K562 (cell line): ENCODE measurements around the gene CNTF. TPM values are rescaled to one million over a fixed set of nuclear protein-coding genes. Genes with fewer than 3 reads are reported as not detected.

Experiments
- ATAC-seq: fragments of 200-7000 bp; cut with Tn5 transposase; 3 replicates; pipeline ENCODE4 v1.9.1; 2020; ENCODE audit warnings: moderate library complexity
- BruUV-seq: library from RNA; stranded (reverse); fragments of 400-500 nt; replicated peaks from 2 replicates; lab custom pipeline; 2021; lab: Mats Ljungman, UMichigan
- CTCF ChIA-PET: fragments of 300-600 bp; formaldehyde crosslinking; extraction: SDS; loops from one replicate; lab custom pipeline; 2021; ENCODE audit warnings: low intra/inter-chr PET ratio; lab: Yijun Ruan, JAX
- POLR2A ChIA-PET: fragments of 300-600, 350-650 bp; sonication (Branson Sonifier 250); formaldehyde crosslinking; extraction: SDS; loops from one replicate; lab custom pipeline; 2021; ENCODE audit warnings: antibody characterized with exemption, inconsistent platforms; lab: Yijun Ruan, JAX
- DNase-seq, 4 experiments: peaks; one replicate each; pipeline versions ENCODE4 v3.0.0 to v3.0.0-alpha.2; 2011 to 2018; ENCODE audit warnings: low spot score in 3 of 4, mixed read lengths in 3 of 4; ENCODE audit errors: extremely low read depth in 1 of 4
- FAIRE-seq: peaks from 2 replicates; lab custom pipeline; 2011; peaks lifted over from hg19 to GRCh38; lab: Jason Lieb, UNC
- H2AFZ ChIP-seq: 2 replicates; pipeline ENCODE4 v1.6.0; 2011; ENCODE audit warnings: low read depth, low read length, control low read depth, inconsistent platforms
- H3K27ac ChIP-seq: fragments of 200-600 bp; 3 replicates; pipeline ENCODE4 v1.8.0; 2011; ENCODE audit warnings: low read depth, mild to moderate bottlenecking, control low read depth, inconsistent platforms, low read length, moderate library complexity, mixed read lengths; ENCODE audit errors: extremely low read depth
- H3K27me3 ChIP-seq, 2 experiments: fragments of 300-600 bp in 1 of 2; 2 replicates in 1 of 2; 3 replicates in 1 of 2; pipeline versions ENCODE4 v1.6.0 to v1.8.0; 2011; ENCODE audit warnings: inconsistent platforms in 2 of 2, low read length in 2 of 2, mild to moderate bottlenecking in 1 of 2, mixed read lengths in 1 of 2, moderate library complexity in 1 of 2; ENCODE audit not compliant: control insufficient read depth in 2 of 2, insufficient read depth in 2 of 2
- H3K36me3 ChIP-seq: fragments of 300-600 bp; 3 replicates; pipeline ENCODE4 v1.8.0; 2011; ENCODE audit warnings: mild to moderate bottlenecking, low read length, inconsistent platforms; ENCODE audit not compliant: control insufficient read depth, insufficient read depth
- H3K4me1 ChIP-seq, 2 experiments: fragments of 200-600 bp in 1 of 2; replicated peaks in 1 of 2; 2 replicates in 1 of 2; 3 replicates in 1 of 2; pipeline versions ENCODE4 v1.5.1 to v1.8.0; 2011; ENCODE audit warnings: inconsistent platforms in 2 of 2, low read length in 2 of 2, mild to moderate bottlenecking in 1 of 2, mixed read lengths in 1 of 2, moderate library complexity in 1 of 2; ENCODE audit not compliant: control insufficient read depth in 2 of 2, insufficient read depth in 2 of 2
- H3K4me2 ChIP-seq: 2 replicates; pipeline ENCODE4 v1.6.1; 2011; ENCODE audit warnings: low read length, control low read depth, inconsistent platforms, mixed read lengths; ENCODE audit not compliant: insufficient read depth
- H3K4me3 ChIP-seq: fragments of 200-600 bp; sonication (generic), shearing (Covaris generic); 2 replicates; pipeline ENCODE4 v1.5.1; 2016; ENCODE audit warnings: control low read depth, inconsistent platforms
- H3K79me2 ChIP-seq: fragments of 200-600 bp; 3 replicates; pipeline ENCODE4 v1.8.0; 2011; ENCODE audit warnings: low read length, inconsistent platforms; ENCODE audit not compliant: control insufficient read depth, insufficient read depth
- H3K9ac ChIP-seq, 2 experiments: 2 replicates each; pipeline versions ENCODE4 v1.6.0 to v1.6.1; 2011; ENCODE audit warnings: low read depth in 2 of 2, low read length in 2 of 2, control low read depth in 1 of 2, inconsistent platforms in 1 of 2, mild to moderate bottlenecking in 1 of 2, mixed read lengths in 1 of 2; ENCODE audit not compliant: insufficient read depth in 1 of 2
- H3K9me1 ChIP-seq: one replicate; pipeline ENCODE4 v1.6.0; 2011; ENCODE audit warnings: inconsistent platforms, mild to moderate bottlenecking, low read length, moderate library complexity; ENCODE audit not compliant: control insufficient read depth, insufficient read depth
- H3K9me3 ChIP-seq: replicated peaks from 2 replicates; pipeline ENCODE4 v1.5.1; 2011; ENCODE audit warnings: low read depth, low read length, inconsistent platforms; ENCODE audit not compliant: control insufficient read depth, insufficient read depth
- H4K20me1 ChIP-seq: replicated peaks from 2 replicates; pipeline ENCODE4 v1.6.1; 2011; ENCODE audit warnings: low read length, inconsistent platforms, mixed read lengths; ENCODE audit not compliant: control insufficient read depth, insufficient read depth
- ATF1 ChIP-seq, 2 experiments: fragments of 450-650 bp in 1 of 2; IDR thresholded peaks; 2 replicates each; pipeline ENCODE4 v1.6.1; 2016; ENCODE audit warnings: missing compliant biosample characterization in 1 of 2, missing genetic modification characterization in 1 of 2
- KLF6 ChIP-seq: fragments of 250-450 bp; sonication (Bioruptor Pico); IDR thresholded peaks from 2 replicates; pipeline ENCODE4 v1.4.0; 2020; ENCODE audit warnings: mild to moderate bottlenecking, moderate library complexity, borderline replicate concordance
- MCM7 ChIP-seq, 2 experiments: fragments of 450-650 bp; IDR thresholded peaks; 2 replicates each; pipeline ENCODE4 v1.6.1; 2016 to 2018
- NR2C1 ChIP-seq, 2 experiments: fragments of 450-650 bp; IDR thresholded peaks; 2 replicates each; pipeline ENCODE4 v1.6.1; 2017; ENCODE audit warnings: mild to moderate bottlenecking in 2 of 2, antibody characterized with exemption in 1 of 2, inconsistent platforms in 1 of 2, missing compliant biosample characterization in 1 of 2, missing genetic modification characterization in 1 of 2
- SP1 ChIP-seq: sonication (generic); formaldehyde crosslinking; IDR thresholded peaks from 2 replicates; pipeline ENCODE4 v1.8.1; 2022; ENCODE audit warnings: mild to moderate bottlenecking, missing genetic modification reagents
- TAF1 ChIP-seq: IDR thresholded peaks from 2 replicates; pipeline ENCODE4 v1.6.1; 2011; ENCODE audit warnings: mild to moderate bottlenecking, low read length, moderate library complexity; ENCODE audit not compliant: insufficient read depth, control insufficient read depth, severe bottlenecking; ENCODE audit errors: extremely low read depth
- ZBTB2 ChIP-seq: fragments of 450-650 bp; IDR thresholded peaks from 2 replicates; pipeline ENCODE4 v1.6.1; 2016; ENCODE audit warnings: antibody characterized with exemption
- ZSCAN29 ChIP-seq: fragments of 450-650 bp; IDR thresholded peaks from 2 replicates; pipeline ENCODE4 v1.6.1; 2017
- WGBS: fragments of 100-300 bp; shearing (Covaris generic); methylation state at CpG from one replicate; pipeline ENCODE4 v1.1.6; 2016; ENCODE audit warnings: low coverage, mixed read lengths; ENCODE audit not compliant: insufficient coverage; ENCODE audit errors: missing lambda C conversion rate; 5-methylcytosine and 5-hydroxymethylcytosine counted together
- in situ Hi-C: fragments of 300-500 bp; cut with MboI; formaldehyde crosslinking; loops from 4 replicates; pipeline ENCODE4 v1.15.0; 2018; ENCODE audit warnings: inconsistent platforms, mixed read lengths
- intact Hi-C: fragments of 100-400 bp; cut with micrococcal nuclease; formaldehyde crosslinking; loops from 2 replicates; pipeline ENCODE4 v1.14.2; 2022
- polyA plus RNA-seq, 8 experiments: library from polyadenylated mRNA; depleted of rRNA in 4 of 8; stranded (reverse) in 5 of 8; unstranded in 3 of 8; fragments of >200 nt; fragmentation: Nextera tagmentation in 2 of 8; fragmentation: Illumina TruSeq in 1 of 8; extraction: Ambion mirVana in 2 of 8; extraction: Trizol in 1 of 8; gene quantifications; 2 replicates each; pipeline versions ENCODE4 v1.2.1 to v1.2.3, GENCODE V29; 2011 to 2014; ENCODE audit warnings: inconsistent platforms in 1 of 8, missing spikeins in 1 of 8
- total RNA-seq, 7 experiments: library from RNA; depleted of rRNA in 6 of 7; stranded (reverse); fragments of >200 nt in 6 of 7; fragmentation: Illumina TruSeq in 2 of 7; extraction: Trizol in 2 of 7; gene quantifications; 2 replicates each; pipeline versions ENCODE4 v1.2.1 to v1.2.3, GENCODE V29; 2011 to 2021; ENCODE audit warnings: low replicate concordance in 1 of 7

CNTF gene
- total and polyA plus RNA-seq, 9 of the 15 experiments (the other 6 are each of a cell fraction or from before 2014, with no cell fraction given), result 0.17 to 5.0 (median 2.3) TPM

- DNase-seq (no peak), FAIRE-seq (no peak), ATAC-seq (no peak)
- Histone ChIP-seq H3K79me2 (peaks cover 74% of the 10 kb centered on the region), H3K9me3 (no peaks in the 10 kb centered on the region), H3K27me3 (no peaks in the 10 kb centered on the region), H3K36me3 (peaks cover 54% of the 10 kb centered on the region), H3K27ac (no peak overlapping the region), H2AFZ (no peak overlapping the region), H3K4me2 (no peak overlapping the region), H3K4me1 (peaks cover 6 to 15% of the 10 kb centered on the region in 2 experiments; a peak in 4 of 5 replicates), H4K20me1 (peaks cover 19% of the 10 kb centered on the region; the same call in 1 of the 2 replicates), H3K4me3 (no peak overlapping the region), H3K9me1 (peaks cover 3% of the 10 kb centered on the region), H3K9ac (no peak overlapping the region)
- ChIA-PET CTCF (no interaction called here), POLR2A (interaction anchor here (0.6 kb wide), 1 partner anchor 846 kb away, joined by 3 read pairs; no protein-coding TSS in a partner anchor)
- intact Hi-C loops (no loop called here), in situ Hi-C loops (no loop called here)
- BruUV-seq, result no TSS peak
- no peak for TF ChIP-seq TAF1
- TF ChIP-seq ATF1 (CRISPR knock-in tag; IDR thresholded peaks at IDR 0.05), result no peak
- no peak for TF ChIP-seq ATF1 (tag; IDR thresholded peaks at IDR 0.05)
- no peak for TF ChIP-seq MCM7 (IDR thresholded peaks at IDR 0.05)
- TF ChIP-seq ZSCAN29, result no peak
- no peak for TF ChIP-seq ZBTB2
- no peak for TF ChIP-seq KLF6 (CRISPR knock-in tag)
- no peak for TF ChIP-seq NR2C1 (IDR thresholded peaks at IDR 0.05)
- no peak for TF ChIP-seq NR2C1 (tag; IDR thresholded peaks at IDR 0.05)
- no peak for TF ChIP-seq SP1 (CRISPR knock-in tag)
- WGBS, result 95% methylated on average over 5 of the region's 5 CpGs
Measured at GRCh38 chr11:58608331-58608730, 14.1 kb upstream of the CNTF start.
